Keratinocyte (primary cell): Measurements from ENCODE around the gene NAPB. TPM values are rescaled to one million over a fixed set of nuclear protein-coding genes. Genes with fewer than 3 reads are reported as not detected.

Source experiments
- DNase-seq: peaks from one replicate; pipeline ENCODE4 v3.0.0-alpha.2; 2011; ENCODE audit warnings: low read depth, missing footprints, low spot score
- FAIRE-seq: peaks from 2 replicates; lab custom pipeline; 2011; peaks lifted over from hg19 to GRCh38; lab: Jason Lieb, UNC
- H2AFZ ChIP-seq: 2 replicates; pipeline ENCODE4 v1.6.0; 2012; ENCODE audit warnings: low read length, control low read depth, inconsistent platforms; ENCODE audit not compliant: control insufficient read depth
- H3K27ac ChIP-seq: 2 replicates; pipeline ENCODE4 v1.5.1; 2011; ENCODE audit warnings: low read length; ENCODE audit not compliant: control insufficient read depth, insufficient read depth
- H3K27me3 ChIP-seq: 3 replicates; pipeline ENCODE4 v1.6.0; 2011; ENCODE audit warnings: low read length; ENCODE audit not compliant: control insufficient read depth, insufficient read depth; ENCODE audit errors: extremely low read depth
- H3K36me3 ChIP-seq, 2 experiments: 2 replicates in 1 of 2; 3 replicates in 1 of 2; pipeline ENCODE4 v1.5.1; 2011; ENCODE audit warnings: low read length in 2 of 2, mild to moderate bottlenecking in 1 of 2; ENCODE audit not compliant: control insufficient read depth in 2 of 2, insufficient read depth in 2 of 2; ENCODE audit errors: extremely low read depth in 1 of 2
- H3K4me1 ChIP-seq: 3 replicates; pipeline ENCODE4 v1.5.1; 2011; ENCODE audit warnings: low read length; ENCODE audit not compliant: control insufficient read depth, insufficient read depth; ENCODE audit errors: extremely low read depth
- H3K4me2 ChIP-seq: 3 replicates; pipeline ENCODE4 v1.6.0; 2011; ENCODE audit warnings: low read depth, low read length; ENCODE audit not compliant: control insufficient read depth, insufficient read depth; ENCODE audit errors: extremely low read depth
- H3K4me3 ChIP-seq, 3 experiments: fragments of 200-600 bp in 1 of 3; sonication (generic) in 1 of 3; 2 replicates in 2 of 3; 3 replicates in 1 of 3; pipeline ENCODE4 v1.5.1; 2011 to 2016; ENCODE audit warnings: low read length in 3 of 3, mild to moderate bottlenecking in 3 of 3, control low read depth in 2 of 3, inconsistent platforms in 1 of 3, low read depth in 1 of 3, mixed read lengths in 1 of 3, mixed run types in 1 of 3, moderate library complexity in 1 of 3; ENCODE audit not compliant: control insufficient read depth in 2 of 3, insufficient read depth in 2 of 3; ENCODE audit errors: extremely low read depth in 1 of 3
- H3K79me2 ChIP-seq: 2 replicates; pipeline ENCODE4 v1.6.0; 2012; ENCODE audit warnings: low read length; ENCODE audit not compliant: control insufficient read depth, insufficient read depth
- H3K9ac ChIP-seq: 3 replicates; pipeline ENCODE4 v1.6.0; 2011; ENCODE audit warnings: low read length; ENCODE audit not compliant: control insufficient read depth, insufficient read depth; ENCODE audit errors: extremely low read depth
- H3K9me1 ChIP-seq: 3 replicates; pipeline ENCODE4 v1.6.0; 2011; ENCODE audit warnings: low read length; ENCODE audit not compliant: control insufficient read depth, insufficient read depth; ENCODE audit errors: extremely low read depth
- H3K9me3 ChIP-seq: 2 replicates; pipeline ENCODE4 v1.5.1; 2012; ENCODE audit warnings: low read depth, low read length; ENCODE audit not compliant: control insufficient read depth
- H4K20me1 ChIP-seq: 3 replicates; pipeline ENCODE4 v1.6.0; 2011; ENCODE audit warnings: low read length; ENCODE audit not compliant: control insufficient read depth, insufficient read depth; ENCODE audit errors: extremely low read depth
- CTCF ChIP-seq, 3 experiments: IDR thresholded peaks in 1 of 3; conservative IDR thresholded peaks in 1 of 3; optimal IDR thresholded peaks in 1 of 3; 2 replicates in 2 of 3; 3 replicates in 1 of 3; pipeline versions ENCODE3 to v1.5.1; 2011; ENCODE audit warnings: low read length in 3 of 3, mild to moderate bottlenecking in 3 of 3, moderate library complexity in 2 of 3, control low read depth in 1 of 3, inconsistent platforms in 1 of 3; ENCODE audit not compliant: insufficient read depth in 2 of 3; ENCODE audit errors: extremely low read depth in 1 of 3
- EZH2 ChIP-seq: IDR thresholded peaks from one replicate; pipeline ENCODE4 v1.6.1; 2012; ENCODE audit warnings: inconsistent platforms, mild to moderate bottlenecking, low read length, moderate library complexity
- dilution Hi-C: fragments of 300-500 bp; cut with MboI; formaldehyde crosslinking; loops from one replicate; pipeline ENCODE4 v1.7.0; 2020; ENCODE audit warnings: low sequenced_read_pairs; ENCODE audit not compliant: extremely low pct_ligation_motif_present
- polyA plus RNA-seq, 5 experiments: library from polyadenylated mRNA; depleted of rRNA in 3 of 5; stranded (reverse) in 3 of 5; stranded (forward) in 1 of 5; unstranded in 1 of 5; fragments of >200 nt; gene quantifications; 1 replicate in 1 of 5; 2 replicates in 3 of 5; 3 replicates in 1 of 5; pipeline versions ENCODE4 v1.2.1 to v1.2.3, GENCODE V29; 2011 to 2012; ENCODE audit warnings: missing spikeins in 2 of 5, low read depth in 1 of 5, low replicate concordance in 1 of 5

The NAPB gene
- polyA plus RNA-seq, 1 donor (not counting 4 experiments of a cell fraction or from before 2014, with no cell fraction given) = 11.6 TPM

- dilution Hi-C loops = loop anchor here (25.0 kb wide), 1 partner anchor 197 kb away; the partner anchor contains the start of gene CST9
- H3K4me1 ChIP-seq = peaks cover 16% of the 10 kb centered on the region
- peak overlapping the region; percentile 8 for H3K27ac ChIP-seq
- peaks cover 0 to 2% of the 10 kb centered on the region in 2 experiments for H3K36me3 ChIP-seq
- no peak overlapping the region for H3K4me3 ChIP-seq
- H3K27me3 ChIP-seq = no peaks in the 10 kb centered on the region
- H4K20me1 ChIP-seq = no peaks in the 10 kb centered on the region
- no peak overlapping the region for H3K9ac ChIP-seq
- H3K4me2 ChIP-seq = no peak overlapping the region
- no peak overlapping the region for H2AFZ ChIP-seq
- DNase-seq (no peak), FAIRE-seq (no peak)
- H3K9me1 ChIP-seq = no peaks in the 10 kb centered on the region
- H3K79me2 ChIP-seq = peaks cover 89% of the 10 kb centered on the region
- TF ChIP-seq EZH2 (no peak), CTCF (optimal IDR thresholded peaks at IDR 0.05 in 1 of 3, IDR thresholded peaks at IDR 0.05 in 1 of 3, conservative IDR thresholded peaks at IDR 0.05 in 1 of 3; ENCODE audit: extremely low read depth in 1 of 3, insufficient read depth in 2 of 3, low read length in 3 of 3) (no peak)
- no peaks in the 10 kb centered on the region for H3K9me3 ChIP-seq
These were observed 5.7 kb downstream of the NAPB start for GRCh38 chr20:23415555-23415954.

GRCh38 chr20:23414526-23415188 is 6.6 kb downstream of the NAPB start:
- H3K27ac ChIP-seq = no peak overlapping the region

More at GRCh38 chr20:23414526-23415188, 6.6 kb downstream of the NAPB start:
- peaks cover 0 to 2% of the 10 kb centered on the region in 2 experiments for H3K36me3 ChIP-seq
- H3K9me1 ChIP-seq = no peaks in the 10 kb centered on the region
- no peak overlapping the region for H3K4me2 ChIP-seq
- DNase-seq (no peak), FAIRE-seq (no peak)
- no peak overlapping the region for H3K9ac ChIP-seq
- TF ChIP-seq EZH2 (no peak), CTCF (optimal IDR thresholded peaks at IDR 0.05 in 1 of 3, IDR thresholded peaks at IDR 0.05 in 1 of 3, conservative IDR thresholded peaks at IDR 0.05 in 1 of 3; ENCODE audit: extremely low read depth in 1 of 3, insufficient read depth in 2 of 3, low read length in 3 of 3) (no peak)
- H4K20me1 ChIP-seq = peaks cover 3% of the 10 kb centered on the region
- dilution Hi-C loops = loop anchor here (25.0 kb wide), 1 partner anchor 198 kb away; the partner anchor contains the start of gene CST9
- H3K4me3 ChIP-seq = no peak overlapping the region
- no peaks in the 10 kb centered on the region for H3K27me3 ChIP-seq
- H2AFZ ChIP-seq = no peak overlapping the region
- no peaks in the 10 kb centered on the region for H3K9me3 ChIP-seq
- peaks cover 14% of the 10 kb centered on the region for H3K4me1 ChIP-seq
- H3K79me2 ChIP-seq = peaks cover 94% of the 10 kb centered on the region
